Natural killer cell (primary cell): ENCODE measurements around the gene CHD1. TPM values are rescaled to one million over a fixed set of nuclear protein-coding genes. Genes with fewer than 3 reads are reported as not detected.

Source experiments
- ATAC-seq, 3 donors: fragments of 150-1000 bp in 2 of 3; fragments of 200-7000 bp in 1 of 3; cut with Tn5 transposase; 1 replicate in 1 of 3; 2 replicates in 2 of 3; pipeline ENCODE4 v1.10.0; 2021; ENCODE audit warnings: mild to moderate bottlenecking in 2 of 3, moderate library complexity in 2 of 3
- DNase-seq, 2 donors: peaks; one replicate each; pipeline versions ENCODE4 v3.0.0 to v3.0.0-alpha.2; 2013 to 2021; ENCODE audit warnings: mixed read lengths in 1 of 2
- H3K27ac ChIP-seq: one replicate; pipeline ENCODE4 v1.5.1; 2013; ENCODE audit warnings: mild to moderate bottlenecking, low read length
- H3K27me3 ChIP-seq: one replicate; pipeline ENCODE4 v1.6.1; 2013; ENCODE audit warnings: low read length; ENCODE audit not compliant: control insufficient read depth, insufficient read depth
- H3K36me3 ChIP-seq: one replicate; pipeline ENCODE4 v1.6.1; 2013; ENCODE audit warnings: low read length; ENCODE audit not compliant: control insufficient read depth, insufficient read depth
- H3K4me1 ChIP-seq: one replicate; pipeline ENCODE4 v1.6.1; 2013; ENCODE audit warnings: low read length; ENCODE audit not compliant: control insufficient read depth, insufficient read depth
- H3K4me3 ChIP-seq: one replicate; pipeline ENCODE4 v1.5.1; 2013; ENCODE audit warnings: low read length
- H3K9me3 ChIP-seq: one replicate; pipeline ENCODE4 v1.6.1; 2013; ENCODE audit warnings: low read length; ENCODE audit not compliant: control insufficient read depth, insufficient read depth
- H3K27ac Mint-ChIP-seq, 2 donors: one replicate each; pipeline ENCODE4 v1.8.0; 2022; ENCODE audit warnings: mild to moderate bottlenecking in 2 of 2, mixed read lengths in 2 of 2, moderate library complexity in 1 of 2
- H3K27me3 Mint-ChIP-seq, 2 donors: one replicate each; pipeline ENCODE4 v1.8.0; 2022; ENCODE audit warnings: low read depth in 2 of 2, mixed read lengths in 2 of 2
- H3K36me3 Mint-ChIP-seq: one replicate; pipeline ENCODE4 v1.8.0; 2022; ENCODE audit warnings: mixed read lengths
- H3K4me1 Mint-ChIP-seq, 2 donors: one replicate each; pipeline ENCODE4 v1.8.0; 2022; ENCODE audit warnings: mixed read lengths in 2 of 2
- H3K4me3 Mint-ChIP-seq: one replicate; pipeline ENCODE4 v1.8.0; 2022; ENCODE audit warnings: mild to moderate bottlenecking, moderate library complexity, mixed read lengths
- H3K9me3 Mint-ChIP-seq, 2 donors: one replicate each; pipeline ENCODE4 v1.8.0; 2022; ENCODE audit warnings: mixed read lengths in 2 of 2
- CTCF ChIP-seq: fragments of 200-600 bp; IDR thresholded peaks from one replicate; pipeline ENCODE4 v1.8.0; 2022; ENCODE audit warnings: antibody characterized with exemption
- WGBS: methylation state at CpG from one replicate; pipeline ENCODE4 v1.1.7; 2013; ENCODE audit warnings: missing lambda C conversion rate; ENCODE audit not compliant: insufficient coverage; 5-methylcytosine and 5-hydroxymethylcytosine counted together
- intact Hi-C: fragments of 100-400 bp; cut with micrococcal nuclease; formaldehyde crosslinking; loops from one replicate; pipeline ENCODE4 v1.14.2; 2022
- total RNA-seq, 4 donors: library from RNA; stranded (reverse); fragments of 120-200 nt in 1 of 4; gene quantifications; one replicate each; pipeline versions ENCODE4 v1.2.3 to v1.2.4, GENCODE V29; 2013 to 2022

The CHD1 gene
- total RNA-seq, 3 donors from 2014 or later (not counting 1 experiment from before 2014, with no cell fraction given): 116 to 127 (median 117) TPM

GRCh38 chr5:98844865-98845264 is 83.9 kb downstream of the CHD1 start:
- Mint-ChIP-seq H3K27ac (no peak overlapping the region), H3K9me3 (no peaks in the 10 kb centered on the region), H3K4me1 (peaks cover 1% of the 10 kb centered on the region in 2 donors), H3K4me3 (no peak overlapping the region), H3K27me3 (no peaks in the 10 kb centered on the region), H3K36me3 (no peaks in the 10 kb centered on the region)
- Histone ChIP-seq H3K4me3 (no peak overlapping the region), H3K4me1 (no peaks in the 10 kb centered on the region), H3K36me3 (no peaks in the 10 kb centered on the region), H3K9me3 (peaks cover 9% of the 10 kb centered on the region), H3K27ac (no peak overlapping the region), H3K27me3 (no peaks in the 10 kb centered on the region)
- DNase-seq (no peak), ATAC-seq (no peak)
- 97% methylated on average over 5 of the region's 6 CpGs for WGBS
- TF ChIP-seq CTCF: no peak
- intact Hi-C loops: no loop called here

- Histone ChIP-seq H3K27ac (no peak overlapping the region), H3K36me3 (no peaks in the 10 kb centered on the region), H3K4me3 (no peak overlapping the region), H3K4me1 (no peaks in the 10 kb centered on the region), H3K9me3 (peaks cover 9% of the 10 kb centered on the region), H3K27me3 (no peaks in the 10 kb centered on the region)
- DNase-seq (no peak), ATAC-seq (no peak)
- intact Hi-C loops: no loop called here
- Mint-ChIP-seq H3K9me3 (no peaks in the 10 kb centered on the region), H3K36me3 (no peaks in the 10 kb centered on the region), H3K27ac (no peak overlapping the region), H3K4me3 (no peak overlapping the region), H3K27me3 (no peaks in the 10 kb centered on the region), H3K4me1 (peaks cover 4 to 5% of the 10 kb centered on the region in 2 donors)
- no peak for TF ChIP-seq CTCF
- WGBS: 100% methylated on average over 2 of the region's 3 CpGs
These were observed 85.3 kb downstream of the CHD1 start for GRCh38 chr5:98843481-98843880.

- no peak overlapping the region for H3K27ac Mint-ChIP-seq
- no peaks in the 10 kb centered on the region for H3K9me3 Mint-ChIP-seq
- Histone ChIP-seq H3K27ac (no peak overlapping the region), H3K27me3 (no peaks in the 10 kb centered on the region), H3K4me3 (no peak overlapping the region), H3K9me3 (peaks cover 9% of the 10 kb centered on the region), H3K4me1 (no peaks in the 10 kb centered on the region), H3K36me3 (no peaks in the 10 kb centered on the region)
- intact Hi-C loops: no loop called here
- no peak for TF ChIP-seq CTCF
- ATAC-seq: no peak
- no peak overlapping the region for H3K4me3 Mint-ChIP-seq
- peaks cover 4 to 5% of the 10 kb centered on the region in 2 donors for H3K4me1 Mint-ChIP-seq
- no peak for DNase-seq
- 100% methylated on average over 1 of the region's 1 CpG for WGBS
- no peaks in the 10 kb centered on the region for H3K27me3 Mint-ChIP-seq
- H3K36me3 Mint-ChIP-seq: no peaks in the 10 kb centered on the region
These were observed 87.9 kb downstream of the CHD1 start for GRCh38 chr5:98840946-98841345.
